ENCODE measurements around the gene TDP1.
A peak's percentile ranks its signal among the peaks of the same experiment; 100 is the strongest.

Gene TDP1

GRCh38 chr14:89936654-89937185 is 19.0 kb upstream of the TDP1 start:
- H2AFZ ChIP-seq (ENCODE audit: low read length) = no peak overlapping the region
- H3K79me2 ChIP-seq (ENCODE audit: insufficient read depth, low read length) = no peaks in the 10 kb centered on the region
- H3K27me3 ChIP-seq (ENCODE audit: insufficient read depth, low read length) = no peaks in the 10 kb centered on the region
- H3K9me2 ChIP-seq (ENCODE audit: low read depth, low read length) = no peaks in the 10 kb centered on the region
- H3K4me2 ChIP-seq (ENCODE audit: low read length) = no peak overlapping the region
- H4K20me1 ChIP-seq (ENCODE audit: insufficient read depth, low read length) = no peaks in the 10 kb centered on the region
- no peak overlapping the region for H3K4me3 ChIP-seq (ENCODE audit: low read depth, low read length, poor library complexity, severe bottlenecking)
- H3K27ac ChIP-seq (ENCODE audit: low read depth, low read length, poor library complexity, severe bottlenecking) = no peak overlapping the region
- no peaks in the 10 kb centered on the region for H3K4me1 ChIP-seq (ENCODE audit: insufficient read depth, low read length, severe bottlenecking)
- no peak for TF ChIP-seq EZH2 (IDR thresholded peaks at IDR 0.05; ENCODE audit: borderline replicate concordance, low read length)
- TF ChIP-seq CTCF (IDR thresholded peaks at IDR 0.05; ENCODE audit: low read length) = peak; percentile 31; the same call in 1 of the 2 replicates
- no peaks in the 10 kb centered on the region for H3F3A ChIP-seq (ENCODE audit: insufficient read depth, low read length)
- H3K9me3 ChIP-seq (ENCODE audit: low read length) = no peaks in the 10 kb centered on the region
- no peak overlapping the region for H3K9ac ChIP-seq (ENCODE audit: low read length)
- H3K36me3 ChIP-seq (ENCODE audit: insufficient read depth, low read length) = no peaks in the 10 kb centered on the region

- Histone ChIP-seq H3K36me3 (ENCODE audit: insufficient read depth, low read length) (no peaks in the 10 kb centered on the region; the same call in 1 of the 2 replicates), H3K79me2 (ENCODE audit: insufficient read depth, low read length) (no peaks in the 10 kb centered on the region), H3K4me3 (ENCODE audit: low read depth, low read length, poor library complexity, severe bottlenecking) (no peak overlapping the region), H3K9ac (ENCODE audit: low read length) (no peak overlapping the region), H3K27ac (ENCODE audit: low read depth, low read length, poor library complexity, severe bottlenecking) (no peak overlapping the region), H3K9me3 (ENCODE audit: low read length) (no peaks in the 10 kb centered on the region), H3K27me3 (ENCODE audit: insufficient read depth, low read length) (no peaks in the 10 kb centered on the region), H4K20me1 (ENCODE audit: insufficient read depth, low read length) (no peaks in the 10 kb centered on the region), H3F3A (ENCODE audit: insufficient read depth, low read length) (no peaks in the 10 kb centered on the region), H3K4me1 (ENCODE audit: insufficient read depth, low read length, severe bottlenecking) (no peaks in the 10 kb centered on the region), H3K9me2 (ENCODE audit: low read depth, low read length) (no peaks in the 10 kb centered on the region), H2AFZ (ENCODE audit: low read length) (no peak overlapping the region), H3K4me2 (ENCODE audit: low read length) (no peak overlapping the region)
- TF ChIP-seq EZH2 (IDR thresholded peaks at IDR 0.05; ENCODE audit: borderline replicate concordance, low read length) (no peak), CTCF (IDR thresholded peaks at IDR 0.05; ENCODE audit: low read length) (no peak)
These were observed 13.8 kb upstream of the TDP1 start for GRCh38 chr14:89941830-89942377.

- Histone ChIP-seq H3K27ac (ENCODE audit: low read depth, low read length, poor library complexity, severe bottlenecking) (no peak overlapping the region), H3K9me3 (ENCODE audit: low read length) (no peaks in the 10 kb centered on the region), H3F3A (ENCODE audit: insufficient read depth, low read length) (no peaks in the 10 kb centered on the region), H3K9me2 (ENCODE audit: low read depth, low read length) (no peaks in the 10 kb centered on the region), H3K79me2 (ENCODE audit: insufficient read depth, low read length) (no peaks in the 10 kb centered on the region), H3K36me3 (ENCODE audit: insufficient read depth, low read length) (peaks cover 19% of the 10 kb centered on the region), H4K20me1 (ENCODE audit: insufficient read depth, low read length) (no peaks in the 10 kb centered on the region), H3K4me1 (ENCODE audit: insufficient read depth, low read length, severe bottlenecking) (no peaks in the 10 kb centered on the region), H3K4me3 (ENCODE audit: low read depth, low read length, poor library complexity, severe bottlenecking) (no peak overlapping the region), H3K27me3 (ENCODE audit: insufficient read depth, low read length) (no peaks in the 10 kb centered on the region), H2AFZ (ENCODE audit: low read length) (no peak overlapping the region), H3K9ac (ENCODE audit: low read length) (no peak overlapping the region), H3K4me2 (ENCODE audit: low read length) (no peak overlapping the region)
- TF ChIP-seq CTCF (IDR thresholded peaks at IDR 0.05; ENCODE audit: low read length) = no peak
- TF ChIP-seq EZH2 (IDR thresholded peaks at IDR 0.05; ENCODE audit: borderline replicate concordance, low read length) = no peak
These were observed 8.4 kb upstream of the TDP1 start for GRCh38 chr14:89947344-89947743.

Measured in OCI-LY1 (cell line).